ENCODE measurements around the gene LOC101059915.
"Not testable (repeated sequence)": the region's sequence is repeated elsewhere in the genome, so short reads cannot be mapped to it uniquely, and the experiment has no call there.

Gene LOC101059915

DNA sequence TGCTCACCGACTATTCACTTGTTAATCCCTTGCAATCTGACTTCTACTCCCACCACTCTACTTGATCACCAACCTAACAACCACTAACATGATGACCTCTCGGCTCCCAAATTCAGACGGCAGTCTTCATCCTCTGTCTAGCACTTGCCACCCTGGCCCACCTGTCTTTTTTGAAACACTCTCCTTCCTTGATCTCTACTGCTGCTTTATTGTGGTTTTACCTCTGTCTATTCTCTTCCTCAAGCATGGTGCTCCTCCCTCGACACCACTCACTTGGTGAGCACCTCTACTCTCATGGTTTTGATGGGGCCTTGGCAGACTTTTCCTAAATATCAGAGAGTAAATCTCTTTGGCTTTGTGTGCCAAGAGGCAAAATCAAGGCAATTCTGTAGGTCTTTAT, 27.3 kb upstream of the LOC101059915 start:
- Histone ChIP-seq H3K9me3 (ENCODE audit: control insufficient read depth, low read length) (no peaks in the 10 kb centered on the region), H3K36me3 (ENCODE audit: control insufficient read depth, insufficient read depth, low read length) (no peaks in the 10 kb centered on the region), H3K27ac (ENCODE audit: insufficient read depth, low read depth, low read length, poor library complexity, severe bottlenecking) (no peak overlapping the region), H3K27me3 (ENCODE audit: control insufficient read depth, insufficient read depth, low read length, poor library complexity, severe bottlenecking) (no peaks in the 10 kb centered on the region), H3K4me3 (ENCODE audit: insufficient read depth, low read depth, low read length) (no peak overlapping the region), H3K4me1 (ENCODE audit: control insufficient read depth, insufficient read depth, low read length) (no peaks in the 10 kb centered on the region)
- 96 to 98% methylated on average over 3 to 4 of the region's 4 CpGs for WGBS, 2 experiments

DNA sequence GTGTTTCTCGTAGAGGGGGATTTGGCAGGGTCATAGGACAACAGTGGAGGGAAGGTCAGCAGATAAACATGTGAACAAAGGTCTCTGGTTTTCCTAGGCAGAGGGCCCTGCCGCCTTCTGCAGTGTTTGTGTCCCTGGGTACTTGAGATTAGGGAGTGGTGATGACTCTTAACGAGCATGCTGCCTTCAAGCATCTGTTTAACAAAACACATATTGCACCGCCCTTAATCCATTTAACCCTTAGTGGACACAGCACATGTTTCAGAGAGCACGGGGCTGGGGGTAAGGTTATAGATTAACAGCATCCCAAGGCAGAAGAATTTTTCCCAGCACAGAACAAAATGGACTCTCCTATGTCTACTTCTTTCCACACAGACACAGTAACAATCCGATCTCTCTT, 22.9 kb upstream of the LOC101059915 start:
- H3K9me3 ChIP-seq (ENCODE audit: control insufficient read depth, low read length); H3K4me3 ChIP-seq (ENCODE audit: insufficient read depth, low read depth, low read length): not testable (repeated sequence)
- 97 to 100% methylated on average over 3 of the region's 6 CpGs for WGBS, 2 experiments

DNA sequence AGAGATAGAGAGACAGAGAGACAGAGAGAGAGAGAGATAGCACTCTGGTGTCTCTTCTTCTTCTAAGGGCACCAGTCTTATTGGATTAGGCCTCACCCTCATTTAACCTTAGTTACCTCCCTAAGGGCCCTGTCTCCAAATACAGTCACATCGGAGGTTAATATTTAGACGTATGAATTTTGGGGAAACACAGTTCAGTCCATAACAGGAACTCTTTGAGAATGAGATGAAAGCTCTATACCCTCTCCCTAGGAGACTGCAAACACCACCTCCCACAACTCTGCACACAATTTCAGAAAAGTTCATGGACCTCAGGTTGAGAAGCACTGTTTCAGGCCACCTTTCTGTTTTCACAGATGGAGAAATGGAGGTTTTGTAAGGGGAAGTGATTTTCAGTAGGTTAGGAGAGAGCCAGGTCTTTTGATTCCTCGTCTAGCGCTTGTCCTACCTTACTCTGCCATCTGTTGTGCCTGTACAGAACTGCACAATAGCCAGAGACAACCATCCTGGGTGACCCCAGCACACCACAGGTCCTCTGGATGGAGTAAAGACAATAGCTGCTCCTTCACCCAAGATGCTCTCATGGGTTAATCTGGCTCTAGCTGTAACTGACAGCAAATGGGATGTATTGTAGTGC, 16.9 kb upstream of the LOC101059915 start:
- 82 to 96% methylated on average over 4 of the region's 4 CpGs for WGBS, 2 experiments
- Histone ChIP-seq H3K9me3 (ENCODE audit: control insufficient read depth, low read length) (no peaks in the 10 kb centered on the region), H3K4me1 (ENCODE audit: control insufficient read depth, insufficient read depth, low read length) (no peaks in the 10 kb centered on the region), H3K27ac (ENCODE audit: insufficient read depth, low read depth, low read length, poor library complexity, severe bottlenecking) (no peak overlapping the region), H3K36me3 (ENCODE audit: control insufficient read depth, insufficient read depth, low read length) (no peaks in the 10 kb centered on the region), H3K27me3 (ENCODE audit: control insufficient read depth, insufficient read depth, low read length, poor library complexity, severe bottlenecking) (no peaks in the 10 kb centered on the region), H3K4me3 (ENCODE audit: insufficient read depth, low read depth, low read length) (no peak overlapping the region)

More for the DNA sequence above, 22.9 kb upstream of the LOC101059915 start:
- not testable (repeated sequence) for H3K36me3 ChIP-seq (ENCODE audit: control insufficient read depth, insufficient read depth, low read length); H3K27ac ChIP-seq (ENCODE audit: insufficient read depth, low read depth, low read length, poor library complexity, severe bottlenecking); H3K4me1 ChIP-seq (ENCODE audit: control insufficient read depth, insufficient read depth, low read length); H3K27me3 ChIP-seq (ENCODE audit: control insufficient read depth, insufficient read depth, low read length, poor library complexity, severe bottlenecking)

DNA sequence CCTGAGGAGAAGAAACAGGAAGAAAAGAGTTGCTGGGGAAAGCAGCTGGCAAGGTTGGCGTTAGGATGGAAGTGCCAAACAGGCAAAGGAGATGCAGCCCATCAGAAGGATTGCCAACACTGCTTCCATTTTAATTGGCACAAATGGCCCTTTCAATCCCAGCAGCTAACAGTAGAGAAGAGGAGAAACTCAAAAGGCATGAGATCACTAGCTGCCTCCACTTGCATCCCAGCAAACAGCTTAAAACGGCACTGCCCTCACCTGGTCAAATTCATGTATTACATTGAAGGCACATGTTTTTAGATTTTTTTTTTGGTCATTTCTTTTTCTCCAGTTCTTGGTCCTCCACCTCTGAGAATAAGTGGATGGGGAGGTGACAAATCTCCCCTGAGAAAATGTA, 14.9 kb upstream of the LOC101059915 start:
- no peak overlapping the region for H3K4me3 ChIP-seq (ENCODE audit: insufficient read depth, low read depth, low read length)
- H3K4me1 ChIP-seq (ENCODE audit: control insufficient read depth, insufficient read depth, low read length): no peaks in the 10 kb centered on the region
- H3K27ac ChIP-seq (ENCODE audit: insufficient read depth, low read depth, low read length, poor library complexity, severe bottlenecking): no peak overlapping the region
- H3K9me3 ChIP-seq (ENCODE audit: control insufficient read depth, low read length): no peaks in the 10 kb centered on the region
- 86 to 93% methylated on average over 1 of the region's 2 CpGs for WGBS, 2 experiments
- H3K36me3 ChIP-seq (ENCODE audit: control insufficient read depth, insufficient read depth, low read length): no peaks in the 10 kb centered on the region
- no peaks in the 10 kb centered on the region for H3K27me3 ChIP-seq (ENCODE audit: control insufficient read depth, insufficient read depth, low read length, poor library complexity, severe bottlenecking)

DNA sequence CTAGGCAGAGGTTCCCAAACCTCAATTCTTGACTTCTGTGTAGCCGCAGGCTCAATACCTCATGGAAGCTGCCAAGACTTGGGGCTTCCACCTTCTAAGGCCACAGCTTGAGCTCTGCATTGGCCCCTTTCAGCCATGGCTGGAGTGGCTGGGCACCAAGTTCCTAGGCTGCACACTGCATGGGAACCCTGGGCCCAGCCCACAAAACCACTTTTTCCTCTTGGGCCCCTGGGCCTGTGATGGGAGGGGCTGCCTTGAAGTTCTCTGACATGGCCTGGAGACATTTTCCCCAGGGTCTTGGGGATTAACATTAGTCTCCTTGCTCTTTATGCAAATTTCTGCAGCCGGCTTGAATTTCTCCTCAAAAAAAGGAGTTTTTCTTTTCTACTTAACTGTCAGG, 14.0 kb upstream of the LOC101059915 start:
- WGBS, 2 experiments: 89 to 92% methylated on average over 2 of the region's 2 CpGs
- Histone ChIP-seq H3K9me3 (ENCODE audit: control insufficient read depth, low read length) (no peaks in the 10 kb centered on the region), H3K4me3 (ENCODE audit: insufficient read depth, low read depth, low read length) (no peak overlapping the region), H3K27me3 (ENCODE audit: control insufficient read depth, insufficient read depth, low read length, poor library complexity, severe bottlenecking) (no peaks in the 10 kb centered on the region), H3K36me3 (ENCODE audit: control insufficient read depth, insufficient read depth, low read length) (no peaks in the 10 kb centered on the region), H3K4me1 (ENCODE audit: control insufficient read depth, insufficient read depth, low read length) (no peaks in the 10 kb centered on the region), H3K27ac (ENCODE audit: insufficient read depth, low read depth, low read length, poor library complexity, severe bottlenecking) (no peak overlapping the region)

DNA sequence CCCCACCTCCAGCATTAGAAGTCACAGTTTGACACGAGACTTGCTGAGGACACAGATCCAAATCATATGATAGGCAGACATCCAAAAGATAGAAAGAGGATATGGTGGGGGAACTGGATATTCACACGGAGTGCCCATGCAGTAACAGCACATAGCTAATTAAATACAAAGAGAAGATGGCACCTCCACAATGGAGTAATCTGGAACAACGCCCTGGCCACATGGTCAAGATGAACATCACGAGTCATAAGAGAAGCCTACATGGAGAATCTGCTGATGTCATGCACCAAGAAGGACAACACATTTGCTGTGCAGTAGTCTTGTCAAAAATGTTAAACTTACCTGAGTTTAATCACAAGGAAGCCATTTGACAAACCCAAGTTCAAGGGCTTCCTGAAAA, 10.1 kb upstream of the LOC101059915 start:
- H3K27ac ChIP-seq (ENCODE audit: insufficient read depth, low read depth, low read length, poor library complexity, severe bottlenecking): no peak overlapping the region
- WGBS, 2 experiments: 69 to 85% methylated on average over 3 to 4 of the region's 4 CpGs
- no peaks in the 10 kb centered on the region for H3K27me3 ChIP-seq (ENCODE audit: control insufficient read depth, insufficient read depth, low read length, poor library complexity, severe bottlenecking)
- no peaks in the 10 kb centered on the region for H3K36me3 ChIP-seq (ENCODE audit: control insufficient read depth, insufficient read depth, low read length)
- no peaks in the 10 kb centered on the region for H3K9me3 ChIP-seq (ENCODE audit: control insufficient read depth, low read length)
- H3K4me3 ChIP-seq (ENCODE audit: insufficient read depth, low read depth, low read length): no peak overlapping the region
- H3K4me1 ChIP-seq (ENCODE audit: control insufficient read depth, insufficient read depth, low read length): no peaks in the 10 kb centered on the region

DNA sequence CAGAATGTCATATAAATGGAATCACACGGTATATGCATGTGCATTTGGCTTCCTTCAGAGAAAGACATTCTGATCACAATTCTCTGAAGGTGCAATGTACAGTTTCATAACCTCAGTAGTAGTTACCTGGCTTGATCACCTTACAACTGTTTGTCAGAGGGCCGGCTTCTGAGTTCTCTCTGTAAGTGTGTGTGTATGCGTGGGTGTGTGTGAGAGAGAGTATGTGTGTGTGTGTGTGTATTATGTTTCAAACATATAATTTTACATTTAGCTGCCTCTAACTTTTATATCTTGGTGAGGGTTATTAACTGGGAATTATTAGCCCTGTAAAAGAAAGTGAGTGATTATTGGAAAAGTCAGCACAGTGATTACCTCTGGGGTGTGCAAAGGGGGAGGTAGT, 8.0 kb upstream of the LOC101059915 start:
- H3K27ac ChIP-seq (ENCODE audit: insufficient read depth, low read depth, low read length, poor library complexity, severe bottlenecking): no peak overlapping the region
- no peaks in the 10 kb centered on the region for H3K27me3 ChIP-seq (ENCODE audit: control insufficient read depth, insufficient read depth, low read length, poor library complexity, severe bottlenecking)
- 93 to 96% methylated on average over 2 to 3 of the region's 3 CpGs for whole genome bisulfite sequencing, 2 experiments
- H3K36me3 ChIP-seq (ENCODE audit: control insufficient read depth, insufficient read depth, low read length): no peaks in the 10 kb centered on the region
- no peak overlapping the region for H3K4me3 ChIP-seq (ENCODE audit: insufficient read depth, low read depth, low read length)
- H3K4me1 ChIP-seq (ENCODE audit: control insufficient read depth, insufficient read depth, low read length): no peaks in the 10 kb centered on the region
- no peaks in the 10 kb centered on the region for H3K9me3 ChIP-seq (ENCODE audit: control insufficient read depth, low read length)

DNA sequence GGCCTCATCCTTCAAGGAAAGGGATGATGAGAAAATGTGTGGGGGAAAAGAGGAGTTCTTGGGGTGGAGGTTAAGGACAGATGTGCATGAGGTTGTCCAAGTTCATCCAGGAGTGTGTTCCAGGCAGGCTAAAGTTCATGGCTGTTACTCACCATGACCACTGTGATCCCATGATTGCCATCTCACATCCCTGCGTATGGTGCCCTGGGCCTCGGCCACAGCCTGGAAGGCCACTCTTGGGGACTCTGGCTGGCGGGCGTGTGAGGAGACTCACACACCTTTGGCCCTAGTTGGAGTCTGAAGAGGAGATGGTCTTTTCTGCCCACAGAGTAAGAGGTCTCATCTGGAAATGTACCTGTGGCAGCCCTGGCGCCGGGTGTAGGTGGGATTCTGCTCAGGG, 7.4 kb upstream of the LOC101059915 start:
- Histone ChIP-seq H3K27ac (ENCODE audit: insufficient read depth, low read depth, low read length, poor library complexity, severe bottlenecking) (no peak overlapping the region), H3K36me3 (ENCODE audit: control insufficient read depth, insufficient read depth, low read length) (no peaks in the 10 kb centered on the region), H3K27me3 (ENCODE audit: control insufficient read depth, insufficient read depth, low read length, poor library complexity, severe bottlenecking) (no peaks in the 10 kb centered on the region), H3K4me1 (ENCODE audit: control insufficient read depth, insufficient read depth, low read length) (no peaks in the 10 kb centered on the region), H3K9me3 (ENCODE audit: control insufficient read depth, low read length) (no peaks in the 10 kb centered on the region), H3K4me3 (ENCODE audit: insufficient read depth, low read depth, low read length) (no peak overlapping the region)
- WGBS, 2 experiments: 94 to 97% methylated on average over 4 of the region's 6 CpGs

DNA sequence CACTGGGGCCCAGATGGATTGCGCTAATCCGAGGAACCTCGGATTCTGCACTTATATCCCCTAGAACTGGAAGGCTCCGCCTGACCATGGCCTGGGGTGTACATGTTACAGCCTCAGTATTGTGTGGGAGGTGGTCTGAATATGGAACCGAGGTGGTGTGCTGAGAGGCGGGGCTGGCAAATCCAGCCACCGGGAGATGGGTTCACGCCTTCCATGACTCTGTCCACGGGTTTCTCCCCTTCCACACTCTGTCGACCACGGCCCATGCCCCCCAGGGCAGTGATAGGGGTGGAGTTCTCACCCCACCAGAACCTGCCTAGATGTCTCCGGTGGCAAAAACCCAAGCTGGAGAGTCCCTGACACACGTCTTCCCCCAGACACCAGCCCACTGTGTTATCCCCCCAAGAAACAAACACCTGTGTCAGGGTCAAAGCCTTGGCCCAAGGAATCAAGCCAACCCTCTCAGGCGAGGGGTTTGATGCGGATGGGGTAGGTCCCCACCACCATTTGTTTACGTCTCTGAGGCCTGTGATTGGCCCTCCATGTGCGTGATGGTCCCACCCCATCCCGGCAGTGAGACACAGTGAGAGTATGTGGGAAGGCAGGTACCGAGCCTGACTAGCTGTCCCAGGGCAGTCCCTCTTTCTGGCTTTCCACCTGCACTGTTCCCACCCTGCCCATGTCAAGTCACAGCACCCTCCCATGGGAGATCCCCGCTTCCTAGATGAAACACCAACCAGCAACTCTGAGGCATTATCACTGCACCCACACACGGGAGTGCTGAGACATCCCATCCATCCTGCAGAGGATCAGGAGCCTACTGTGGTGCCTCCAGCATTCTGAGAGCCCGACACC, 6.6 kb upstream of the LOC101059915 start:
- Histone ChIP-seq H3K36me3 (ENCODE audit: control insufficient read depth, insufficient read depth, low read length) (no peaks in the 10 kb centered on the region), H3K27ac (ENCODE audit: insufficient read depth, low read depth, low read length, poor library complexity, severe bottlenecking) (no peak overlapping the region), H3K4me1 (ENCODE audit: control insufficient read depth, insufficient read depth, low read length) (no peaks in the 10 kb centered on the region), H3K4me3 (ENCODE audit: insufficient read depth, low read depth, low read length) (no peak overlapping the region), H3K27me3 (ENCODE audit: control insufficient read depth, insufficient read depth, low read length, poor library complexity, severe bottlenecking) (no peaks in the 10 kb centered on the region), H3K9me3 (ENCODE audit: control insufficient read depth, low read length) (no peaks in the 10 kb centered on the region)
- 92 to 94% methylated on average over 18 to 22 of the region's 22 CpGs for WGBS, 2 experiments

DNA sequence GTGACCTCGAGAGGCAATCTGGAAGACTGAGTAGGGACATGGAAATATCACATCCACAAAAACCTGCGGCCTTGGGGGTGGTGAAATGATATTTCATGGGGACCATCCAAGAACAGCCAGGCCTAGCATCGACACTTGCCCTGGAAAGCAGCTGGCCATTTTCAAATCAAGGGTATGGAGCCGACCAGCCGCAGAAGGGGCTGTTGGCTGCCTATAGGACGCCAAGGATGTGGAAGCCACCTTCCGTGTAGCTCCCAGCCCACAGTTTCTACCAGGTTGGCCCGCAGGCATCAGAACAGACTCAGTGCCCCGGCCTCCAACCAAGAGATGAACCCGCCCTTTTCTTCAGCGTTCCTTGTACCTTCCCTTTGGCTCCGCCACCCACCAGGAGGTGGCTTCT, 5.4 kb upstream of the LOC101059915 start:
- H3K27me3 ChIP-seq (ENCODE audit: control insufficient read depth, insufficient read depth, low read length, poor library complexity, severe bottlenecking): no peaks in the 10 kb centered on the region

More for the DNA sequence above, 5.4 kb upstream of the LOC101059915 start:
- Histone ChIP-seq H3K27ac (ENCODE audit: insufficient read depth, low read depth, low read length, poor library complexity, severe bottlenecking) (no peak overlapping the region), H3K4me3 (ENCODE audit: insufficient read depth, low read depth, low read length) (no peak overlapping the region), H3K4me1 (ENCODE audit: control insufficient read depth, insufficient read depth, low read length) (no peaks in the 10 kb centered on the region), H3K36me3 (ENCODE audit: control insufficient read depth, insufficient read depth, low read length) (no peaks in the 10 kb centered on the region), H3K9me3 (ENCODE audit: control insufficient read depth, low read length) (no peaks in the 10 kb centered on the region)
- WGBS, 2 experiments: 86 to 87% methylated on average over 12 of the region's 12 CpGs

Measured in ectodermal cell (in vitro differentiated cells).